Measurements from ENCODE around the gene FGF11.

FGF11 gene

DNA sequence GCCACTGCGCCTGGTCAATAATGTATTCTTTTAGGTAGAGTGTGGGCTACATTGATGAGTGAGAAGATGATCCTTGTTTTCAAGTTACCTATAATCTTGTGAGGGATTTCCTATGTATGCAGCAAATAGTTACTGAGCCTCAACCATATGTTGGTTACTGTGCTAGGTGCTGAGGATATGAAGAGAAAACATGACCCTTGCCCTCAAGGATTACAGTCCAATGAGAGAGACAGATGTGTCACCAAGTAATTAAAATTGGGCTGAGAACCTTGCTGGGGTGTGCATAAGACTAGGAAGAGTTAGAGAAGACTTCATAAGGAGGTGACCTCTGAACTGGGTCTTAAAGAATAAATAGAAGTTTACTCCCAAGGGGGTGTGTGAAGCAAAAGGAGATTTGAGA lies 52.3 kb downstream of the FGF11 start:
- TF ChIP-seq BHLHE40 (IDR thresholded peaks at IDR 0.05; ENCODE audit: borderline replicate concordance) (no peak), TARDBP (IDR thresholded peaks at IDR 0.05) (no peak), ARNT (IDR thresholded peaks at IDR 0.05) (no peak), HDGF (IDR thresholded peaks at IDR 0.05; ENCODE audit: borderline replicate concordance) (no peak), CTBP1 (IDR thresholded peaks at IDR 0.05; ENCODE audit: borderline replicate concordance) (no peak), SUZ12 (IDR thresholded peaks at IDR 0.05) (no peak), NFRKB (IDR thresholded peaks at IDR 0.05) (no peak), SP1 (IDR thresholded peaks at IDR 0.05) (no peak), L3MBTL2 (conservative IDR thresholded peaks at IDR 0.05) (no peak)
- TF ChIP-seq, protein P1, sequence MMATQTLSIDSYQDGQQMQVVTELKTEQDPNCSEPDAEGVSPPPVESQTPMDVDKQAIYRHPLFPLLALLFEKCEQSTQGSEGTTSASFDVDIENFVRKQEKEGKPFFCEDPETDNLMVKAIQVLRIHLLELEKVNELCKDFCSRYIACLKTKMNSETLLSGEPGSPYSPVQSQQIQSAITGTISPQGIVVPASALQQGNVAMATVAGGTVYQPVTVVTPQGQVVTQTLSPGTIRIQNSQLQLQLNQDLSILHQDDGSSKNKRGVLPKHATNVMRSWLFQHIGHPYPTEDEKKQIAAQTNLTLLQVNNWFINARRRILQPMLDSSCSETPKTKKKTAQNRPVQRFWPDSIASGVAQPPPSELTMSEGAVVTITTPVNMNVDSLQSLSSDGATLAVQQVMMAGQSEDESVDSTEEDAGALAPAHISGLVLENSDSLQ (IDR thresholded peaks at IDR 0.05): no peak
- no peak for DNase-seq (ENCODE audit: extremely low spot score)
- ChIA-PET CTCF (no interaction called here), POLR2A (no interaction called here)

DNA sequence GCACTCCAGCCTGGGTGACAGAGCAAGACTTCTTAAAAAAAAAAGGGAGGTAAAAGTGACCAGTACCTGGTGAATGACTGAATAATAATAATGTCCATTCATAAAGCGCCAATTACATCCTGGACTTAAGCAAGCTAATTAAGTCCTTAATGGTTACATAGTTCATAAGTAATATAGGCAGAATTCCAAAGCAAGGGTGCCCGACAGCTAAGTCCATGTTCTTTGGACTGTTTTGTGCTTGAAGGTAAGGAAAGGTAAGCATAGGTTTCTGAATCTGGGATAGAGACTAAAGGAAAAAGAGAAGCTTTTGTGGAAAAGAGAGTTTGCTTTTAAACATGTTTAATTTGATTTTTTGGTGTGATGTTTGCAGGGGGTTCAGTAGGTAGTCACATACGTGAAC lies 54.6 kb downstream of the FGF11 start:
- CTCF ChIA-PET: interaction anchor here (0.8 kb wide), 1 partner anchor 29 kb away, joined by 5 read pairs; no protein-coding TSS in a partner anchor
- TF ChIP-seq NFRKB (IDR thresholded peaks at IDR 0.05) (no peak), CTBP1 (IDR thresholded peaks at IDR 0.05; ENCODE audit: borderline replicate concordance) (no peak), ARNT (IDR thresholded peaks at IDR 0.05) (no peak), FOXA1 (IDR thresholded peaks at IDR 0.05) (no peak), ELF4 (IDR thresholded peaks at IDR 0.05) (no peak), LEF1 (IDR thresholded peaks at IDR 0.05; ENCODE audit: borderline replicate concordance) (no peak), HDGF (IDR thresholded peaks at IDR 0.05; ENCODE audit: borderline replicate concordance) (no peak), BHLHE40 (IDR thresholded peaks at IDR 0.05; ENCODE audit: borderline replicate concordance) (no peak), FOXM1 (IDR thresholded peaks at IDR 0.05; ENCODE audit: borderline replicate concordance) (no peak), SUZ12 (IDR thresholded peaks at IDR 0.05) (no peak), L3MBTL2 (conservative IDR thresholded peaks at IDR 0.05) (no peak), ZNF384 (IDR thresholded peaks at IDR 0.05) (no peak), TARDBP (IDR thresholded peaks at IDR 0.05) (no peak), FOXK2 (IDR thresholded peaks at IDR 0.05) (no peak)
- TF ChIP-seq, protein P1 (IDR thresholded peaks at IDR 0.05): no peak
- no peak for DNase-seq (ENCODE audit: extremely low spot score)

More for the DNA sequence above, 54.6 kb downstream of the FGF11 start:
- POLR2A ChIA-PET: no interaction called here

All from HEK293T (cell line).